Stimulated activated CD8-positive, alpha-beta memory T cell treated with anti-CD3 and anti-CD28 coated beads, Interleukin-4, amount 100 ng/mL, for 24 hours (primary cell): ENCODE measurements around the gene CTSH.

Experiments used
- DNase-seq: peaks from one replicate; pipeline ENCODE4 v3.0.0-alpha.2; 2020; ENCODE audit warnings: low read depth

The CTSH gene

GRCh38 chr15:78944669-78945407, at the start of gene CTSH:
Gene CTSH (minus strand): TSS chr15:78945046. CDS start chr15:78944981, 65 bp downstream.
- DNase-seq = peak; percentile 58

- no peak for DNase-seq
Measured at GRCh38 chr15:78993931-78994530, 49.2 kb upstream of the CTSH start.

GRCh38 chr15:78993257-78993930, 48.5 kb upstream of the CTSH start:
- no peak for DNase-seq

GRCh38 chr15:78992416-78993256, 47.8 kb upstream of the CTSH start:
- DNase-seq = no peak

GRCh38 chr15:78991879-78992278, 47.0 kb upstream of the CTSH start:
- no peak for DNase-seq

GRCh38 chr15:78991476-78991875, 46.6 kb upstream of the CTSH start:
- DNase-seq = no peak

GRCh38 chr15:78990278-78990677, 45.4 kb upstream of the CTSH start:
- DNase-seq = no peak

- DNase-seq = no peak
Measured at GRCh38 chr15:78989701-78990240, 44.9 kb upstream of the CTSH start.

- DNase-seq = no peak
Measured at GRCh38 chr15:78988361-78988911, 43.6 kb upstream of the CTSH start.

GRCh38 chr15:78987556-78988360, 42.9 kb upstream of the CTSH start:
- DNase-seq = no peak

- no peak for DNase-seq
Measured at GRCh38 chr15:78985859-78986475, 41.1 kb upstream of the CTSH start.

- no peak for DNase-seq
Measured at GRCh38 chr15:78984041-78984440, 39.2 kb upstream of the CTSH start.

GRCh38 chr15:78983146-78983918, 38.5 kb upstream of the CTSH start:
- no peak for DNase-seq

GRCh38 chr15:78982736-78983135, 37.9 kb upstream of the CTSH start:
- no peak for DNase-seq

GRCh38 chr15:78981532-78982313, 36.9 kb upstream of the CTSH start:
- no peak for DNase-seq

- no peak for DNase-seq
Measured at GRCh38 chr15:78979456-78980320, 34.8 kb upstream of the CTSH start.

GRCh38 chr15:78978601-78979179, 33.8 kb upstream of the CTSH start:
- DNase-seq = no peak
